Measurements from ENCODE around the gene RXFP1.

The RXFP1 gene

DNA sequence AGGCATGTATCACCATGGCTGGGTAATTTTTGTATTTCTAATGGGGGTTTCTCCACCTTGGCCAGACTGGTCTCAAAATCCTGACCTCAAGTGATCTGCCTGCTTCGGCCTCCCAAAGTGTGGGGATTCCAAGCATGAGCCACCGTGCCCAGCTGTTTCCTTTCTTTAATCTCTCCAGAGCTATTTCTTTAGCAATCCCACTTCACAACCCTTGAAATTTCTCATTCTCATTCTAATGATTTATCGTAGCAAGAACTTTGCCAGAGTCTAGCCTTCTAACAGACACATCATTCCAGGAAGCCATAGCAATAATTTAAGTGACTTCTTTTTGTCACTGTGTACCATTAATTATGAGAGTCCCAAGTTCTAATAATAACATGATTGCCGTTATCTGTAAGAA, 68.6 kb downstream of the RXFP1 start:
- H3K36me3 ChIP-seq (ENCODE audit: insufficient read depth, low read depth, low read length), result no peaks in the 10 kb centered on the region
- H3K27ac ChIP-seq (ENCODE audit: low read length), result no peak overlapping the region
- no peaks in the 10 kb centered on the region for H3K9me3 ChIP-seq (ENCODE audit: insufficient read depth, low read depth, low read length)
- H3K4me3 ChIP-seq (ENCODE audit: low read length), result no peak overlapping the region
- H3K9ac ChIP-seq (ENCODE audit: low read depth, low read length), result no peak overlapping the region
- H3K4me1 ChIP-seq (ENCODE audit: insufficient read depth, low read length), result no peaks in the 10 kb centered on the region
- H3K27me3 ChIP-seq (ENCODE audit: insufficient read depth, low read length), result no peaks in the 10 kb centered on the region

DNA sequence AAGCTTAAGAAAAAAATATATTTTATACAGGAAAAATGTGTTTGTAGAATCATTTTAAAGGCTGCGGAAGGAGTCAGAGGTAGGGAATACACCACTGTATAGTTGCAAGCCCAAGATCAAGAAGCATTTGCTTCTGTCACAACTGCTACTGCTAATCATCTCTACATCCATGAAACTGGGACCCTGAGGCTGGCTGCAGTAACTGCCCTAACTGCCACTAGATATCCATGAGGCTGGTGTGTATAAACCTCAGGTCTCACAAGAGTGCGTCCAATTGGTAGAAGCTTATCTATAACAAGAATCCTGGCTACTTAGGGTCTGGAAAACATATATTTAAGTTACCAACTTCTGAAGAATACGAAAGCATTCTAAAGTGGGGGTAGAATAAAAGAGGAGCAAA, 69.1 kb downstream of the RXFP1 start:
- H3K4me3 ChIP-seq (ENCODE audit: low read length), result no peak overlapping the region
- no peaks in the 10 kb centered on the region for H3K4me1 ChIP-seq (ENCODE audit: insufficient read depth, low read length)
- H3K27me3 ChIP-seq (ENCODE audit: insufficient read depth, low read length), result no peaks in the 10 kb centered on the region
- H3K36me3 ChIP-seq (ENCODE audit: insufficient read depth, low read depth, low read length), result no peaks in the 10 kb centered on the region
- H3K9me3 ChIP-seq (ENCODE audit: insufficient read depth, low read depth, low read length), result no peaks in the 10 kb centered on the region
- H3K9ac ChIP-seq (ENCODE audit: low read depth, low read length), result no peak overlapping the region
- no peak overlapping the region for H3K27ac ChIP-seq (ENCODE audit: low read length)

- no peak overlapping the region for H3K27ac ChIP-seq (ENCODE audit: low read length)
- no peak overlapping the region for H3K9ac ChIP-seq (ENCODE audit: low read depth, low read length)
- H3K4me1 ChIP-seq (ENCODE audit: insufficient read depth, low read length), result no peaks in the 10 kb centered on the region
- no peaks in the 10 kb centered on the region for H3K36me3 ChIP-seq (ENCODE audit: insufficient read depth, low read depth, low read length)
- no peaks in the 10 kb centered on the region for H3K27me3 ChIP-seq (ENCODE audit: insufficient read depth, low read length)
- H3K4me3 ChIP-seq (ENCODE audit: low read length), result no peak overlapping the region
- no peaks in the 10 kb centered on the region for H3K9me3 ChIP-seq (ENCODE audit: insufficient read depth, low read depth, low read length)
Observed at GRCh38 chr4:158597879-158598596, 76.4 kb downstream of the RXFP1 start.

- no peaks in the 10 kb centered on the region for H3K27me3 ChIP-seq (ENCODE audit: insufficient read depth, low read length)
- no peak overlapping the region for H3K9ac ChIP-seq (ENCODE audit: low read depth, low read length)
- no peak overlapping the region for H3K4me3 ChIP-seq (ENCODE audit: low read length)
- H3K36me3 ChIP-seq (ENCODE audit: insufficient read depth, low read depth, low read length), result no peaks in the 10 kb centered on the region
- H3K27ac ChIP-seq (ENCODE audit: low read length), result no peak overlapping the region
- no peaks in the 10 kb centered on the region for H3K4me1 ChIP-seq (ENCODE audit: insufficient read depth, low read length)
- H3K9me3 ChIP-seq (ENCODE audit: insufficient read depth, low read depth, low read length), result no peaks in the 10 kb centered on the region
Observed at GRCh38 chr4:158599150-158599549, 77.5 kb downstream of the RXFP1 start.

GRCh38 chr4:158599765-158600498, 78.2 kb downstream of the RXFP1 start:
- no peaks in the 10 kb centered on the region for H3K36me3 ChIP-seq (ENCODE audit: insufficient read depth, low read depth, low read length)
- H3K9me3 ChIP-seq (ENCODE audit: insufficient read depth, low read depth, low read length), result no peaks in the 10 kb centered on the region
- no peak overlapping the region for H3K4me3 ChIP-seq (ENCODE audit: low read length)
- H3K27me3 ChIP-seq (ENCODE audit: insufficient read depth, low read length), result no peaks in the 10 kb centered on the region
- H3K27ac ChIP-seq (ENCODE audit: low read length), result no peak overlapping the region
- H3K9ac ChIP-seq (ENCODE audit: low read depth, low read length), result no peak overlapping the region
- H3K4me1 ChIP-seq (ENCODE audit: insufficient read depth, low read length), result no peaks in the 10 kb centered on the region

DNA sequence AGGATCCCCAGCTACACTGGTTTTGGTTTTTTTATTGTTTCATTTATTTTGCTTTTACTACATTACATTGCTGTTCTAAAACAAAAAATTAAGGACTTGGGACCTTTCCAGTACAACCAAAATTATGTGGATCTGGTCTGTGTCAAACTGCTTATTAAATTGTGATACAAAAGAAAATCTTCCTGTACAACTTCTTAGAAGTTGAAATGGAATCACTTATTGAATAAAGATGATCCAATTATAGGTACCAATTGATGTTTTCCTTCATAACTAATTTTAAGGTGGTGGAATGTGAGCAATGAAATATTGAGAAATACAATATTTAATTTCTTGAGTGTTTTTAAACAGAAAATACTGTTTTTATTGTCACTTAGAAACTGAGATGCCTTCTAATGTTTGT, 82.7 kb downstream of the RXFP1 start:
- H3K9me3 ChIP-seq (ENCODE audit: insufficient read depth, low read depth, low read length), result no peaks in the 10 kb centered on the region
- no peak overlapping the region for H3K4me3 ChIP-seq (ENCODE audit: low read length)
- no peak overlapping the region for H3K27ac ChIP-seq (ENCODE audit: low read length)
- H3K27me3 ChIP-seq (ENCODE audit: insufficient read depth, low read length), result no peaks in the 10 kb centered on the region
- no peaks in the 10 kb centered on the region for H3K36me3 ChIP-seq (ENCODE audit: insufficient read depth, low read depth, low read length)
- H3K9ac ChIP-seq (ENCODE audit: low read depth, low read length), result no peak overlapping the region
- H3K4me1 ChIP-seq (ENCODE audit: insufficient read depth, low read length), result no peaks in the 10 kb centered on the region

- H3K9ac ChIP-seq (ENCODE audit: low read depth, low read length), result no peak overlapping the region
- H3K27me3 ChIP-seq (ENCODE audit: insufficient read depth, low read length), result no peaks in the 10 kb centered on the region
- H3K4me1 ChIP-seq (ENCODE audit: insufficient read depth, low read length), result no peaks in the 10 kb centered on the region
- no peaks in the 10 kb centered on the region for H3K9me3 ChIP-seq (ENCODE audit: insufficient read depth, low read depth, low read length)
- no peak overlapping the region for H3K27ac ChIP-seq (ENCODE audit: low read length)
- H3K36me3 ChIP-seq (ENCODE audit: insufficient read depth, low read depth, low read length), result no peaks in the 10 kb centered on the region
- no peak overlapping the region for H3K4me3 ChIP-seq (ENCODE audit: low read length)
Observed at GRCh38 chr4:158605393-158605792, 83.7 kb downstream of the RXFP1 start.

DNA sequence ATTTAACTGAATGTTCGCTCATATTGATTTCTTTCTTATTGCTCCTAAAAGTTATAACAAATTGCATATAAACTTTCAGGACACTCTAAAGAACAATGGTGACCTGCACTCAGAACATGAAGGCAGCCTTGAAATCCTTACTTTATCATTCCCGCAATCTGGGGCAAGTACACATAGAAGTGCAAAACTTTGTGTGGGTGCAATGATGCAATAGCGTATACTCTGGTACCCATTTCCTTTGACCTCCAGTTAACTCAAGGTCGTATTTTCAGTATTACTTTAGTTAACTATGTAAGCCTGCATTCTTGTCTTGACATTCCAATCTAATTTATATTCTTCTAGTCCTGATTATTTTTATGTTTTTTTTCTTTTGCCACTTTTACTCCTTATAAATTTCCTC, 85.3 kb downstream of the RXFP1 start:
- H3K4me3 ChIP-seq (ENCODE audit: low read length), result no peak overlapping the region
- H3K9me3 ChIP-seq (ENCODE audit: insufficient read depth, low read depth, low read length), result no peaks in the 10 kb centered on the region
- peaks cover 4% of the 10 kb centered on the region; the same call in 1 of the 2 replicates for H3K4me1 ChIP-seq (ENCODE audit: insufficient read depth, low read length)
- no peak overlapping the region for H3K27ac ChIP-seq (ENCODE audit: low read length)
- H3K36me3 ChIP-seq (ENCODE audit: insufficient read depth, low read depth, low read length), result no peaks in the 10 kb centered on the region
- H3K27me3 ChIP-seq (ENCODE audit: insufficient read depth, low read length), result no peaks in the 10 kb centered on the region
- H3K9ac ChIP-seq (ENCODE audit: low read depth, low read length), result no peak overlapping the region

- Histone ChIP-seq H3K36me3 (ENCODE audit: insufficient read depth, low read depth, low read length) (no peaks in the 10 kb centered on the region), H3K4me1 (ENCODE audit: insufficient read depth, low read length) (peaks cover 4% of the 10 kb centered on the region; the same call in 1 of the 2 replicates), H3K9ac (ENCODE audit: low read depth, low read length) (no peak overlapping the region), H3K27ac (ENCODE audit: low read length) (no peak overlapping the region), H3K4me3 (ENCODE audit: low read length) (no peak overlapping the region), H3K27me3 (ENCODE audit: insufficient read depth, low read length) (no peaks in the 10 kb centered on the region), H3K9me3 (ENCODE audit: insufficient read depth, low read depth, low read length) (no peaks in the 10 kb centered on the region)
Observed at GRCh38 chr4:158609116-158609515, 87.4 kb downstream of the RXFP1 start.

DNA sequence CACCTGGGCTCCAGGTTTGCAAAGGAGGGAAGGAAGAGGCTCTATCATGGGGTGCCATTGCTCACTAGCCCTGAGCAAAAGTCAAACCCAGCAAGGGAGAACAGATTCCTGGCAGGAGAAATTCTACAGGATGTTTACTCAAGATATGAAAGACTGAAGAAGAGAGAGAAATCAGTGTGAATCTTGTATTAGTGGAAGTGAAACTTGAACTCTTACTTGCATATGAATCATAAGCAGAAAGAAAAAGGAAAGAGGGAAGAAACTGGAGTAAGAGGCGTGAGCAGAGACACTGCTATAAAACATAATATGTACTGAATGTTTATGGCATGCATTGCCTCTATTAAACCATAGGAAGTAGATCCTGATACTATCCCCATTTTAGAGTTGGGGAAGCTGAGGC, 89.1 kb downstream of the RXFP1 start:
- Histone ChIP-seq H3K27me3 (ENCODE audit: insufficient read depth, low read length) (no peaks in the 10 kb centered on the region), H3K9ac (ENCODE audit: low read depth, low read length) (no peak overlapping the region), H3K36me3 (ENCODE audit: insufficient read depth, low read depth, low read length) (no peaks in the 10 kb centered on the region), H3K4me3 (ENCODE audit: low read length) (no peak overlapping the region), H3K9me3 (ENCODE audit: insufficient read depth, low read depth, low read length) (no peaks in the 10 kb centered on the region), H3K4me1 (ENCODE audit: insufficient read depth, low read length) (peaks cover 4% of the 10 kb centered on the region; the same call in 1 of the 2 replicates), H3K27ac (ENCODE audit: low read length) (no peak overlapping the region)

DNA sequence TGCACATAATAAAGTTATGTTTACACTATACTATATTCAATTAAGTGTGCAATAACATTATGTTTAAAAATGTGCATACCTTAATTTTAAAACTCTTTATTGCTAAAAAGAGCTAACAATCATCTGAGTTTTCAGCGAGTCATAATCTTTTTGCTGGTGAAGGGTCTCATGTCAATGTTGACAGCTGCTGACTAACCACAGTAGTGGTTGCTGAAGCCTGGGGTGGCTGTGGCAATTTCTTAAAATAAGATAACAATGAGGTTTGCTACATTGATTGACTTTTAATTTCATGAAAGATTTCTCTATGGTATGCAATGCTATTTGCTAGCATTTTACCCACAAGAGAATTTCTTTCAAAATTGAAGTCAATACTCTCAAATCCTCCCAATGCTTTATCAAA, 91.4 kb downstream of the RXFP1 start:
- H3K27me3 ChIP-seq (ENCODE audit: insufficient read depth, low read length), result no peaks in the 10 kb centered on the region
- no peak overlapping the region for H3K9ac ChIP-seq (ENCODE audit: low read depth, low read length)
- H3K9me3 ChIP-seq (ENCODE audit: insufficient read depth, low read depth, low read length), result no peaks in the 10 kb centered on the region
- H3K36me3 ChIP-seq (ENCODE audit: insufficient read depth, low read depth, low read length), result no peaks in the 10 kb centered on the region
- no peak overlapping the region for H3K4me3 ChIP-seq (ENCODE audit: low read length)
- H3K4me1 ChIP-seq (ENCODE audit: insufficient read depth, low read length), result peaks cover 4% of the 10 kb centered on the region; the same call in 1 of the 2 replicates
- H3K27ac ChIP-seq (ENCODE audit: low read length), result no peak overlapping the region

GRCh38 chr4:158617956-158618355, 96.3 kb downstream of the RXFP1 start:
- H3K36me3 ChIP-seq (ENCODE audit: insufficient read depth, low read depth, low read length), result no peaks in the 10 kb centered on the region
- H3K4me1 ChIP-seq (ENCODE audit: insufficient read depth, low read length), result no peaks in the 10 kb centered on the region
- no peak overlapping the region for H3K27ac ChIP-seq (ENCODE audit: low read length)
- H3K9ac ChIP-seq (ENCODE audit: low read depth, low read length), result no peak overlapping the region
- H3K27me3 ChIP-seq (ENCODE audit: insufficient read depth, low read length), result no peaks in the 10 kb centered on the region
- no peak overlapping the region for H3K4me3 ChIP-seq (ENCODE audit: low read length)
- H3K9me3 ChIP-seq (ENCODE audit: insufficient read depth, low read depth, low read length), result no peaks in the 10 kb centered on the region
